HG02938 (cell line): Measurements from ENCODE around the gene RAB5A.
"Not testable (repeated sequence)": the region's sequence is repeated elsewhere in the genome, so short reads cannot be mapped to it uniquely, and the experiment has no call there.

Source experiments
- ATAC-seq: cut with Tn5 transposase; IDR thresholded peaks from one replicate; pipeline ENCODE4 v1.9.1; 2021; ENCODE audit warnings: mild to moderate bottlenecking, moderate library complexity; ENCODE audit not compliant: unreplicated experiment

RAB5A gene

GRCh38 chr3:19946832-19947548 lies at the start of gene RAB5A:
Gene RAB5A (plus strand): TSS chr3:19947097. CDS start chr3:19950899, 3,802 bp downstream.
- ATAC-seq, result peak; percentile 94

DNA sequence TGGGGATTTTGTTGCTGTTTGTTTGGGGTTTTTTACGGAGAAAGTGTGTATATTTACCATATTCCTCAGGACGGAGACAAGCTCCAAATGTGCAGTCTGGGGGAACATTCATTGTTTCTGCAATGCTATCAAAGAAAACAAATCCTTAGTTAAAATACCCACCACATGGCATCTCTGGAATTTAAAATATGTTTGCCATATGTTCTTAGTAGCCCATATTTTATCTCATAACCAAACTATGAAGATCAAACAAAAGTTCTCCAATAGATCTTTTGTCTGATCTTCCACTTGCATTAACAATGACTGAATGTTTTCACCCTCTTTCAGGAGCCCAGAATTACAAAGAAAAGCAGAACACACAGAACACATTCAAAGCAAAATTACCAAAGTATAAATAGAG lies 48.2 kb upstream of the RAB5A start:
- no peak for ATAC-seq

GRCh38 chr3:19899264-19899663 lies 47.6 kb upstream of the RAB5A start:
- no peak for ATAC-seq

GRCh38 chr3:19899833-19900232 lies 47.1 kb upstream of the RAB5A start:
- not testable (repeated sequence) for ATAC-seq

- ATAC-seq, result no peak
These were observed 45.6 kb upstream of the RAB5A start for GRCh38 chr3:19901337-19901736.

- ATAC-seq, result no peak
These were observed 45.0 kb upstream of the RAB5A start for GRCh38 chr3:19901918-19902317.

- ATAC-seq, result no peak
These were observed 43.2 kb upstream of the RAB5A start for GRCh38 chr3:19903649-19904048.

DNA sequence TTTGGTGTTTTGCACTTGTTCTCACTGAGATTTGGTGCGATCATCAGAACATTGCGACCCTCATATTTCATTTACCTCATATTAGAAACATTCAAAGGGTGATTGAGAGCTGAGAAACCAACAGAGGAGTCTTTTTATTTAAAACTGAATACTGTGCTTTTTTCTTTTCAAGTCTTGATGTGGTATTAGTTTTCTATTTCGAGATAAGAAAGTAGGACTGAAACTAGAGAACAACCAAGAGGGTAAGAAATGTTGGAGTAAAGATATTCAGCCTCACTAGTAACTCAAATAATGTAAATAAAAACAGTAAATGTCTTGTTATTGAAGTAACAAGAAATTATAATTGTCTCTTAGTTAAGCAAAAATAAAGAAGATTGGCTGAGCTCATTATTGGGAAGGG lies 39.4 kb upstream of the RAB5A start:
- no peak for ATAC-seq

DNA sequence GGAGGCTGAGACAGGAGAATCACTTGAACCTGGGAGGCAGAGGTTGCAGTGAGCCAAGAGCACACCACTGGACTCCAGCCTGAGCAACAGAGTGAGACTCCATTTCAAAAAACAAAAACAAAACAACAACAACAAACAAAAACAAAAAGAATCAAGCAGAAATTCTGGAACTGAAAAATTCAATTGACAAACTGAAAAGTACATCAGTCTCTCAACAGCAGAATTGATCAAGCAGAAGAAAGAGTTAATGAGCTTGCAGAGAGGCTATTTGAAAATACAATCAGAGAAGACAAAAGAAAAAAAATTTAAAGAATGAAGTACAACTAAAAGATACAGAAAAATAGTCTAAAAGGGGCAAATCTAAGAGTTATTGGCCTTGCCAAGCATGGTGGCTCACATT lies 35.4 kb upstream of the RAB5A start:
- no peak for ATAC-seq

DNA sequence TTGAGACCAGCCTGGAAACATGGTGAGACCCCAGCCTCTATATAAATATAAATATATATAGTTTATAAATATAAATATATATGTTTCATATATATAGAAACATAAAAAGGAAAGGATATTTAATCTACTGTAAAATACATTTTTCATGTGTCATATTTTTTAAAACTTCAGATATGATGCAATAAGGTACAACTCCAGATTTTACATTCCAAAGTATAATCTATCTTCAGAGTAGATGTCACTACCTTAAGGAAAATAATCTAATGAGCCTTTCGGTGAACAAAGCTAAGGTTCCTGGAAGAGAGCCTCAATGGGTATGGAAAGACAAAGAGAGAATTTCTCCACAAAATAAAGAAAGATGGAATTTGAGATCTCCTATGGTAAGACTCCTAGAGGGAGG lies 29.7 kb upstream of the RAB5A start:
- ATAC-seq, result no peak

GRCh38 chr3:19920401-19921080 lies 26.4 kb upstream of the RAB5A start:
- no peak for ATAC-seq

DNA sequence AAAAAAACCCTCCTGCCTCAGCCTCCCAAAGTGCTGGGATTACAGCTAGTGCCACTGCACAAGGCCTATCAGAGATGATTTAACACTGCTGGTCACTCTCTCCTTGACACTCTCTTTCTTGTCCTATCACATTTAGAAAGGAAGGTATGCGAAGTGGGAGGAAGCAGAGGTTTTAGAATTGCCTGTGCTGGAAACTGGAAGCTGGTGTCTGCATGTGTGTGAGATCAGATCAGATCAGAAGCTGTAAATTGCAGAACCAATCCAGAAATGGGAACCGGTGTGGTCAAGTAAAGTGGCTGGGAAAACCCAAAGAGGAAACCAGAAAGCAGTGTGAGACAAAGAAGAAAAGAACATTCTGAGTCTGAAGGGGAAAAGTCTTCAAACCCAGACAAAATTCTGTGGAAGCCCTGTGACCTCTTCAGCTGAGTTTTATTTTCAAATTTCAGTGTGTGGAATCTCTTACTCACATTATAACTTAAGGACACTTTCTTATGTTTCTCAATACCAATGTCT lies 15.7 kb upstream of the RAB5A start:
- ATAC-seq, result peak; percentile 80

- ATAC-seq, result peak; percentile 49
These were observed 15.1 kb upstream of the RAB5A start for GRCh38 chr3:19931767-19932188.

GRCh38 chr3:19932422-19932821 lies 14.5 kb upstream of the RAB5A start:
- no peak for ATAC-seq

GRCh38 chr3:19934098-19934566 lies 12.8 kb upstream of the RAB5A start, which contains the start of gene EFHB:
Gene EFHB (minus strand): TSS chr3:19934217. CDS start chr3:19934018, 199 bp downstream.
- ATAC-seq, result no peak

DNA sequence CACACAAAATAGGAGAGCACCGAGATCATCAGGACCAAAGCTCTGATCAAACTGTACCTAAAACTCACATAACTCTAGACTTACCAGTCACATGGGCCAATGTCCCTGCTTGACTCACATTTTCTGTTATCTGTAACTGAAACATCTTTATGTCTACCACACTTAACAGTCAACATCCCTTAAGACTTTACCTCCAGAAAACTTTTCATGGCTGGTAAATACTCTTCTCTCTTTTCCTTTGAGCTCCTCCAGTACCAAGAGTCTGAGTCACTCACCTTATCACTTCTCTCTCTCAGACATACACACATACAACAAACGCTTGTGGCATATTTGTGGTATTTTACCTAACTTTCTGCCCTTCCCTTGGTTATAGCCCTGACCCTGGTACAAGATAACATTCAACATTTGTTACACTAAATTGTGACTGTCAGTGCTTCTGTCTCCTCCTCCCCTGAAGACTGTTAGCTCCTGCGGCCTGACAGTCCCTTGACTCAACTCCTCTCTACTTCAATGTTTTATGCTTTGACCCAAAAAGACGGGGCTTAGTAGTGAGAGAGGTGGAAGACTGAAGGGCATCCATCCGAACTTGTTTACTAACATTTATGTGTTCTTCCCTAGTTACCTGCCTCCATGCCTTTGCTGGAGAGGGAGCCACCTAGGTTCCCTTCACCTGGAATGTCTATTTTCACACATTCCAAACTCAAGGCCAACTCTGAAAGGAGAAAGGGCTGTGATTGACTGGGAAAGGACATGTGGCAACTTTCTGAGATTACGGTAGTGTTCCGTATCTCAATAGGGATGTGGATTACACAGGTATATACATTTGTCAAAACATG lies 9.2 kb upstream of the RAB5A start:
- no peak for ATAC-seq

GRCh38 chr3:19938295-19938627 lies 8.6 kb upstream of the RAB5A start:
- no peak for ATAC-seq

GRCh38 chr3:19940643-19941042 lies 6.3 kb upstream of the RAB5A start:
- no peak for ATAC-seq

- no peak for ATAC-seq
These were observed 1.4 kb upstream of the RAB5A start for GRCh38 chr3:19945534-19945933.

DNA sequence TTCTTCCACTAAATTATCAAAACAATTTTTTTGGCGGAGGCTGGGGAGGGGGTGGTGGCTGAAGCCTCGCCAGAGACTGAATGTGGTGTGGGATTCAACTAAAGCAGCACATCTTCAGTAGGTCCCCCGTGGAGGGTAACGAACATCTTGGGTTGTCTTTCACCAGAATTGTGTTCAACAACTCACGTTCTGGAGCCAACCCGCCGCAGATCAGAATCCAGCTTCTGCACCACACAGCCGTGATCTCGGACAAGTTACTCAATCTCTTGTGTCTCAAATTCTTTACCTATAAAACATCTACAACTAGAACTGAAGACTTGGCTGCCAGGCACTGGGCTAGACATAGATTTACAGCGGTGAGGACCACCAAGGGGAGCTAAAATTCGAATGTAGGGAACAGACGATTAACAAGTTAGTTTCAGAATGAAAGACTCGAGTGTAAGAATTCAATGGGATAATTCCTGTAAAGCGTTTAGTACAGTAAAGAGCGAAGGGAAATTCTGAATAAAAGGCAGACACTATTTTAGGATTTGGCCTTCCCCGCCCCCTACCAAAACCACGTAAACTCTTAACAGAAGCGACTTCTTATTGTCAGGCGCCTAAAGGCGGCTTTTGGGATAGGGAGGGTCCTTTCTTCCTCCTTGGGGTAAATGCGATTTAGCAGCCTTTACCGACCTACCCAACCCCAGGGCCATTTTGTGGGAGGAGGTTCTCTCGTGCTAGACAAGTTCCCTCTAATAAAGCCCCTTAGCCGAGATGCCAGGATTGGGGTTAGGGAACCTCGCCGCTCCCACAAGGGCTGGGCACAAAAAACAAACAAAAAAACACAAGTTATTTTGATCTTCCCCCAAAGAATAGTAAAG lies 697 bp upstream of the RAB5A start:
- ATAC-seq, result peak; percentile 12
